Globus pallidus (tissue), 1 donor: ENCODE results near the gene ZNF691.
"Not testable (repeated sequence)": the region's sequence is repeated elsewhere in the genome, so short reads cannot be mapped to it uniquely, and the experiment has no call there.

Source experiments
- DNase-seq: peaks from one replicate; pipeline ENCODE4 v3.0.0-alpha.2; 2015; ENCODE audit warnings: low spot score

Gene ZNF691, protein sequence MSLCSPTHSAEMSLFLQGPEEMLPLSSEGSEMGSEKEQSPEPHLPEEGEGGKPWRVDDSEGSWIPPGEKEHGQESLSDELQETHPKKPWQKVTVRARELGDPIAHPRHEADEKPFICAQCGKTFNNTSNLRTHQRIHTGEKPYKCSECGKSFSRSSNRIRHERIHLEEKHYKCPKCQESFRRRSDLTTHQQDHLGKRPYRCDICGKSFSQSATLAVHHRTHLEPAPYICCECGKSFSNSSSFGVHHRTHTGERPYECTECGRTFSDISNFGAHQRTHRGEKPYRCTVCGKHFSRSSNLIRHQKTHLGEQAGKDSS

DNA sequence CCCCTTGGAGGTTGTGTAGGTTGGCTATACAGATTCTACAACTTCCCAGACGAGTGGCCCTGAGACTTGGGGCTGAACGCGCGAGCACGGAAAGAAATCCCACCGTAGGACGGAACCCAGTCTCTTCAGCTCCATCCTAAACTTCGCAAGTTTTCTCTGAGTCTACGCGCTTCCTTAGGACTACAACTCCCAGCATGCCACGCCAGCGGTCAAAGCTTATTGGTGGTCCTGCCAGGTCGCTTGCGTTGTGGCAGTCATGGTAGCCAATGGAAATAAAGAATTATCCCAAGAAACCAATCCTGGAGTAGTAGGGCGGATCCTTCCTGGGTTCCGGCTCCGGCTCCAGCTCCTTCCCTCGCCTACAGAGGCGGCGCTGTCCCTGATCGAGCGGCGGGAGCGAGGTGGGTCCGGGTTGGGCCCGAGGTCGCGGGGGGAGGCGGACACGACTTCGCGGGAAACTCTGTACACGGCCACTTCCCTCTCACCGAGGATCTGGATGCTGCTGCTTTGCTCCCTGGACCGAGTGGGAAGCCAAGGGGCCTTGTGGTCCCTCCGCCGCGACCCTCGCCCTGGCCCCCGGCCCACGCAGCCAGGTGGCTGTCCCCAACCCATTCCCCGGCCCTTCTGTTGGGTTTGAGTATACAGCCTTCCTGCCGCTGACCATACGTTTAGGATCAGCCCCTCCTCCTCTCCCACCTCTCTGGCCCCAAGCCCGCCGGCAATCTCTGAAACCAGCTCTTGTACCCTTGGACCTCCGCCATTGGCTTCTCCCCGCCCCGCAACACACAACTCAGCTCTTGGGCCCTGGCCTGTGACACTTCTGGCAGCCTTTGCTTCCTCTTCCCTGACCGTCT lies at the start of gene ZNF691:
ZNF691 (plus strand) TSS at position 357 of the 854 bp plus-strand sequence. CDS start 3,046 bp downstream, outside the sequence.
- DNase-seq: peak; percentile 98

DNA sequence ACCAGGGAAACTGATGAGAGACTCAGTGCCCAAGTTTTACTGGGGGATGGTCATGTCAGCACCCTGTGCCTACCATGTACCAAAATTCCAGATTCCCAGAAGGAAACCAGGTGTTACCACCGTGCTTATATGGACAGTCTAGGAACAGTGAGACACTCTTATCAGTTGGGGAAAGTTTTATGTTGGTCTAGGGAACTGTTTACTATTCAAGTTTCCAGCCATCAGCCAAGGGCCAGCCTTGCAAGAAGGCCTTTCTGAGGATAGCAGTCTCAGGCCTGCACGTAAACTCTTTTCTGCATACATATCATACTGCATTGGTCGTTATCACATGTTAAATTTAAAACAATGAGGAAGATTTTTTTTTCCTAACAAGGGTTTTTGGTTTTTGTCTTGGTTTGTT lies 49.0 kb upstream of the ZNF691 start:
- DNase-seq: no peak

DNA sequence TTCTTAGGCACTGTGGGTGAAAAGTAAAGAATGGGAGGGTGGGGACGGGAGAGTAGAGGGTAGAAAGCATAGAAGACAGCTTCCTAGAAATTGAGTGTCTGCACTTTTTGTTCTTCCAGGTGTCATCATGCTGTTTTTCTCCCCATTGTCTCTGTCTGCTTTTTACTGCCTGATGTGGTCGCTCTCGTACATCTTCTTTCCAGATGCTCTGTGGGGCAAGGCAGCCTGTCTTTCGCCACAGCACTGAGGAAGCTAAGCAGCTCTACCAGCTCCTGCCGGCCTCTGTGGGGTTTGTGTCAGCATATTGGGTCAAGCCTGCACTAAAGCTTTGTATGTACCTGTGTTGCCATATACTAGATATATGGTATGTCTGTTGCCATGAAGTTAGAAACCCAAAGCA lies 48.4 kb upstream of the ZNF691 start:
- DNase-seq: no peak

DNA sequence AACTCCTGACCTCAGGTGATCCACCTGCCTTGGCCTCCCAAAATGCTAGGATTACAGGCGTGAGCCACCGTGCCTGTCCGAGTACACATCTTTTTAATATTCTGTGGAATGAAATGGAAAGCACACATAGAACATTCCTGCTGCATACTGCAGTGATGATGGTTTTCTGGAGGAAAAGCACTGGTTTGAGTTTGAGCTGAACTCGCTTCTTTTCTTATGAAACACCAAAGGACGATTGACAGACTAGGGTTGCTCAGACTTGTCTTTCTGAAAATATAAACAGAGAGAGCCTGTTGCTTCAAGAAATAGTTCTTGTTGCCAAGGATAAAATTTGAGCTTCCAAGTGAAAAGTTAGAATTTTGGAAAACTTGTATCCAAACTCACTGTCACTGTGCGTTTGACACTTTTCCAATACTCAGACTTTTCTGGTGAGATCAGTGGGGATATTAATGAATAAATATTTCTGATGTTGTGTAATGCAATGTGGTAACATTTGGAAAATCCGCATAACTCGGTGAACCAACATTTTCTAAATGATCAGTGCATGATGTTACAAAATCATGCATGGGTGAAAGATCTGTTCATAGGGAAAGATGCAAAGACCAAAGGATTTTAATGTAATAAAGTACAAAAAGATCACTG lies 44.5 kb upstream of the ZNF691 start:
- DNase-seq: no peak

DNA sequence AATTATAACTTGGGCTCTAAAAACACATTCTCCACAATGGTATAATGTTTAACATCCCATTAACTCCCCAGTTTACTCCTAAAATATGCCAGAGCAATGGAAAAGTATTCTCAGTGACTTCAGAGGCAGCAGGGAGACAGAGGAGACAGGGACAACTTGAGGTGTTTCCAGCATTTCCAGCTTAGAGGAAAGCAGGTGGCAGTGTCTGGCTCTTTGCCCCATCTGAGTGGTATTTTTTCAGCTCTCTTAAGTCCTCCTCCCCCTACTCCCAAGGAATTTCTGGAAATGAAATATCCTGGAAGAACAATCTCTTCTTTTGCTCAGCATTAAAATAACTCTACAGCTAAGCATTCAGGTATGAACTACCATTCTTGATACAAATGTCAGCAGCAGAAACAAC lies 40.2 kb upstream of the ZNF691 start:
- DNase-seq: no peak

DNA sequence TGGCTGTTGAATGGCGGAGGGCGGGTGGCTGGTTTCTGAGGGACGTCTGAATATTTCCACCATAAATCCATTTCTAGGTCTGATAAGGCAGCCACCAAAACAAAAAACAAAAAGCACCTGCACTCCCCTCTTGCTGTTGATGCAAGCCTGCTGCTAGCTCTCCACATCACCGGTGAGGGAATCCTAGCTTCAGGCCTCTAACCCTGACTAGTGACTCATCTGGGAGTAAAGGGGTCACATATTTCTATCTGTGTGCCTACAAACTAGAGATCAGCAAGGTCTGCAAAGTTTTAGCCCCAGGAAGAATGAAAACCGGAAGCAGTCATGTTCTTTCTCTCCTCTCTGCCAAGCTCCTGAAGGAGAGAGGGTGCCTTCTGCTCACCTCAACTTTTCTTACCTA lies 39.8 kb upstream of the ZNF691 start:
- no peak for DNase-seq

DNA sequence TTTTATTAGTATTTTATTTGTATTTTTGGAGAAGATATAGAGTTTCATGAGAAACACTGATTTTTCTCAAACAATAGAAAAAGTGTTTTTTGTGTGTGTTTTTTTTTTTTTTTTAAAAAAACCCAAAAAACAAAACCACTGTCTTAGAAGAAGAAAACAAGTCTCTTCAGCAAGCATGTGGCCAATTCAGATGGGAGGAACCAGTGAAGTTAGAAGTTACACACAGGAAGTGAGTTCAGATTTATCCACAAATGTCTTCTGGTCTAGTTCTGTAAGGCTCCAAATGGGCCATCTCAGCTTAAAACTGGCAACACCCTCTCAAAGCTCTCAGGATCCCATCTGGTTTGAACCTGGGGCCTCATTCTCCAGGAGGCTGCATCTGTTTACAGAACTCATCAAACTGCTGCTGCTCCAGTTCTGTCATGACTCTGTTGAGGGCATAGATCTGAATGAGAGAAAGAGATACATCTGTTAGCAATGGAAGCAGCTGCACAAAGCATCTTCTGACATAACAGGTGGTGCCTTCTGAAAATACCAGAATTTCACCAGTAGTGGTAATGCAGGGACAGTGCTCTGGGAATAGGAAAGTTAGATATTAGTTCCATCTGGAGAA lies 39.3 kb upstream of the ZNF691 start:
- DNase-seq: no peak

DNA sequence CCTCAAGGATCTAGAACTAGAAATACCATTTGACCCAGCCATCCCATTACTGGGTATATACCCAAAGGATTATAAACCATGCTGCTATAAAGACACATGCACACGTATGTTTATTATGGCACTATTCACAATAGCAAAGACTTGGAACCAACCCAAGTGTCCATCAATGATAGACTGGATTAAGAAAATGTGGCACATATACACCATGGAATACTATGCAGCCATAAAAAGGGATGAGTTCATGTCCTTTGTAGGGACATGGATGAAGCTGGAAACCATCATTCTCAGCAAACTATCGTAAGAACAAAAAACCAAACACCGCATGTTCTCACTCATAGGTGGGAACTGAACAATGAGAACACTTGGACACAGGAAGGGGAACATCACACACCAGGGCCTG lies 31.6 kb upstream of the ZNF691 start:
- DNase-seq: not testable (repeated sequence)

DNA sequence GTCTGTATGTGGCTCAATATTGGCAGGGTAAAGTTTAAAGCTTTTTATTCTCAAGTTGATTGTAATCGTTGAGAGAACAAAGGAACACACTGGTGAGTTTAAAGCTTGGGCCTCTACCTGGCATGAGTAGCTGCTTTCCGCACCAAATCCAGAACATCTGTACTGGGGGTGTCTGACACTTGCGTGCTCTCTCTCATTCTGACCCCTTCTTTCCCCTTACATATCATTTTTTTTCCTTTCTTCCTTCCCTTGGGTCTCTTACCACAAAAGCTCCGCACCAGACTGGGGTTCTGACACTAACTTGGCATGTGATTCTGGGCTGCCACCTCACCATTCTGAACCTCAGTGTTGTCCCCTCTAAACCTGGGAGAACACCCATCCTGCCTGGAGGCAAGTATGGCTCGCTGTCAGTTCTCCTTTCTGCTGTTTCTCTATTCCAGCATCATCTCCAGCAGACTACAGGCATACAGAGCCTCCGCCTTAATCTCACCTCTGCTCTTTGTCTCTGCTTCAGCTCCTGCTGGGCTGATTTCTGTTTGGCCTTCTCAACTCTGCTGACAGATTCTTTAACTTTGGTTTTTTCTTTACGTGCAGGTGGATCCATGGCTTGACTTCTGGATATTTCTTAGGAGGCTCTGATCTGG lies 30.4 kb upstream of the ZNF691 start:
- DNase-seq: no peak

DNA sequence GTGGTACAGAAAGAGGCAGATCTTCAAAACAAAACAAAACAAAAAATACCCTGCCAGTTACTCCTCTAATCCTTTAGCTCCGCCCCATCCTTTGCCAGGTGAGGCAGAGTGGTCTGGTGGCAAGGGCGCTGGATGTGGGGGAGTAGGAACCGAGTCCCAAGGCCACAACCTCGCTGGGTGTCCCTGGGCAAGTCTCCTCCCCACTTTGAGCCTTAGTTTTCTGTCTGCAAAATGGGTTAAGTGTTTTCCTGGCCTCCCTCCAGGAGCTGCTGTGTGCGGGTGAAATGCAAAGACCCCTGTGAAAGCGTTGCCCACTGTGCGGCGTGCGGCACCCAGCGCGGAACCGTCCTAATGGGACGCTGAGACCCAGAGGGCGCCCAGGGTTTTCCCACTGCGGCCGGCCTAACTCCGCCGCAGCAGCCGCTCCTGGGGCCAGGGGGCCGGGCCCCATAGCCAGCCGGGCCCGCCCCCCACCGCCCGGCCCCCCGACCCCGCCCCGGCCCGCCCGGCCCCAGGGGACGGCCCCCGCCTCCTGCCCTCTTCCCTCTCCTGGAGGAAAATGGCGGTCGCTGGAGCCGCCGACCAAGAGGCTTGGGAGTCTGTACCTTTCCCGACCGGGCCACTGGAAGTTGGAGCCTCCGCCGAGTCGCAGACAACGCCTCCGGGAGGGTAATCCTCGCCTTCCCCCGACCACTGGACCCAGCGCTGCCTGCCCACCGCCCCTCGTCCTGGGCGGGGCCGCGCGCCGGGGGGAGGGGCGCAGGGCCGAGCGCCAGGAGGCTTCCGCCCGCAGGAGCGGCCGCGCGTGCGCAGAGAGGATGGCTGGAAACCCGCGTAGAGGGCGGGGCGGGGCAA lies 29.6 kb upstream of the ZNF691 start, which contains the start of the genes ERMAP and SVBP:
ERMAP (plus strand) TSS at position 538 of the 855 bp plus-strand sequence. CDS start 13,327 bp downstream, outside the sequence.
SVBP (minus strand) TSS at position 813 of the 855 bp plus-strand sequence. CDS start 853 bp downstream, outside the sequence.
- DNase-seq: peak; percentile 89

DNA sequence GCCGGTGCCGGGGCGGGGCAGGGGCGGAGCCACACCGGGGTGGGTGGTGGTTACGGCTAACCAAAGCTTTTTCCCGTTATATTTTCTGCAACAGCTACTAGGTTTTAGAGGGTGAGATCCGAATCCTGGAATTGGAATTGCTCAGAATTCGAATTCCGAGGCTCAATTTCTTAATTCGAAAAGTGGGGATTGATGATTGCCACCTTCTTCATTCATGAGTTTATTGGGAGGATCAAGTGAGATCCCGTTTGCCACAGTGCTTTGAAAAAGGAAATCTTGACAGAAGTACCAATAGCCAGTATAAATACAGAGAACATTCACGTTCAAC lies 29.0 kb upstream of the ZNF691 start:
- no peak for DNase-seq

DNA sequence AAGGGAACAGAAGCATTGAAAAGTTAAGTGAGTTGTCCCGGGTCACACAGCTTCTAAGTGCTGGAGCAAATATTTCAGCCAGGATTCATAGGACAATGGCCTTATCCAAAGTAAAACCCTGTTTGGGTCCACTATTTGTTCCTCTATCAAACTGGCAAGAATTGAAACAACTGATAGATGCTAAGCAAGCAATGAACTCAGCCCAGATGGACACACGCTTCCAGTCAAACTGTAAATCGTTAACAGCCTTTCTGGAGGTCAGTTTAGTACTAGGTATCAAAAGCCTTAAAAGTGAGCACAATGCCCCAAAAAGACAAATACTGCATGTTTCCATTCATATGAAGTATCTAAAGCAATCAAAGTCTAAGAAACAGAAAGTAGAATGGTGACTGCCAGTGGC lies 28.4 kb upstream of the ZNF691 start:
- DNase-seq: no peak

DNA sequence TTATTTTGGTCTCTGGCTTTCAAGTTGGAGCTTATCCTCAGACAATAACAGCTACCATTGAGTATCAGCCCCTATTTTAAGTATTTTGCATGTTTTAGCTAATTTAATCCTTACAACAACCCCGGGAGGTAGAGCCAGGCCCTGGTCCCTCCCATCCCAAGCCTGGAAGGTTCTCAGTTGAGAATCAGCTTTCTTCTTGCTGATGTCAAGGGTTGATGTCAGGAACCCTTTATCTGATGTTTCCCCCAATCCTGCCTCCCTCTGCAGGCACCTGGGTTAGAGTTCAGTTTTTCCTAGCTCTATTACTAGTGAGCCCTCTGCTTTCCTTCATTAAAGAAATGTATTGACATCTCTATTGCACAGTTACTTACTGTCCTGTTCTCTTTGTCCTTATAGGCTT lies 25.6 kb upstream of the ZNF691 start:
- no peak for DNase-seq

DNA sequence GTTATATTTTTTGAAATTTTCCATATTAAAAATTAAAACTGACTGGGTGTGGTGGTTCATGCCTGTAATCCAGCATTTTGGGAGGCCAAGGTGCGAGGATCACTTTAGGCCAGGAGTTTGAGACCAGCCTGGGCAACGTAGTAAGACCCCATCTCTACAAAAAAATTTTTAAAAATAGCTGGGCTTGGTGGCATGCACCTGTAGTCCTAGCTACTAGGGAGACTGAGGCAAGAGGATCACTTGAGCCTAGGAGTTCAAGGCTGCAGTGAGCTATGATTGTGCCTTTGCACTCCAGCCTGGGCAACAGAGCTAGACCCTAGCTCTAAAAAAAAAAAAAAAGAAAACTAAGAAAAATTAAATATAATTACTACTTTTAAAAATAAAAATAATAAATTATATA lies 24.7 kb upstream of the ZNF691 start:
- DNase-seq: no peak

DNA sequence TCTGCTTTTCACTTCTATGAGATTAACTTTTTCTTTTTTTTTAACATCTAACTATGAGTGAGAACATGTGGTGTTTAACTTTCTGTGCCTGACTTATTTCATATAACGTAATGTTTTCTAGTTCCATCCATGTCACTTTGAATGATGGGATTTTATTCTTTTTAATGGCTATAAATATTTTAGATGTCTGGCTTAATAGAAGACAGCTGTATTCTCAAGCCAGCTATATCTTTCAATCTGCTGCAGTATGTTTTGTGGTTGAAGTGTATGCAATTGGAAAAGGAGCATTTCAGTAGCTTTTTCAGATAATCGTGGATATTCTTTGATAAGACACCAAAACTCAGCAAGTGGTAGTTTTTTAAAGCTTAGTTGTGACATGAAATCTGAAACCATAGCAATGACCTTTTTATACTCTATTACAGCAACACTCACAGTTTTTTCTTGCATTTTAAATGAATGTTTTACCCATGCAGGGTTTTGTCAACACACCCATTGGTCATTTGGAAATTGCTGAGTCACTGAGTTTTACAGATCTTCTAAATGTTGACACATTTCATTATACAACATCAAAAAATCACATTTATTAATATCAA lies 23.5 kb upstream of the ZNF691 start:
- DNase-seq: no peak

DNA sequence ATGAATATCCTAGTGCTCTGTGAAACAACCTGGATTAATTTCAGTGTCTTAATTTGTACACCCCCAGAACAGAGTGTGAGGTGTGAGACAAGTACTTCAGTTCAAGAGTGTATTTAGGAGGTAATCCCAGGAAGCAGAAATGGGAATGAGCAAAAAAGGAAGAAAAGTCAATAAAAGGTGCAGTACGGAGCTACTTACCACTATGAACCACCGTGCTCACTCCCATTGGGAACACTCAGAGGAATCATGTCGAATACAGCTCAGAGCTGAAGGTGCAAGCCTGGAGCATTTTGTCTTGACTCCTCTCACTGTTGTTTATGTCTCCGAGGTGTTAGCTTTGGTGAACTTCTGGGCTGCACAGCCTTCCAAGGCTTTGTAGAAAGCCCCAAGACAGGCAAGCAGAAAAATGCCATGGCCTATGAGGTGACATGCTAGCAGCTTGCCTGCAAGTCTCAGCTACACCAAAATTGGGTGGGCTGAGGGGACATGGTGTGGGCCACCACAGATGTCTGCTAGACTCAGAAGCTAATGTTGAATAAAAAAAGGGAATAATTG lies 21.9 kb upstream of the ZNF691 start:
- no peak for DNase-seq

DNA sequence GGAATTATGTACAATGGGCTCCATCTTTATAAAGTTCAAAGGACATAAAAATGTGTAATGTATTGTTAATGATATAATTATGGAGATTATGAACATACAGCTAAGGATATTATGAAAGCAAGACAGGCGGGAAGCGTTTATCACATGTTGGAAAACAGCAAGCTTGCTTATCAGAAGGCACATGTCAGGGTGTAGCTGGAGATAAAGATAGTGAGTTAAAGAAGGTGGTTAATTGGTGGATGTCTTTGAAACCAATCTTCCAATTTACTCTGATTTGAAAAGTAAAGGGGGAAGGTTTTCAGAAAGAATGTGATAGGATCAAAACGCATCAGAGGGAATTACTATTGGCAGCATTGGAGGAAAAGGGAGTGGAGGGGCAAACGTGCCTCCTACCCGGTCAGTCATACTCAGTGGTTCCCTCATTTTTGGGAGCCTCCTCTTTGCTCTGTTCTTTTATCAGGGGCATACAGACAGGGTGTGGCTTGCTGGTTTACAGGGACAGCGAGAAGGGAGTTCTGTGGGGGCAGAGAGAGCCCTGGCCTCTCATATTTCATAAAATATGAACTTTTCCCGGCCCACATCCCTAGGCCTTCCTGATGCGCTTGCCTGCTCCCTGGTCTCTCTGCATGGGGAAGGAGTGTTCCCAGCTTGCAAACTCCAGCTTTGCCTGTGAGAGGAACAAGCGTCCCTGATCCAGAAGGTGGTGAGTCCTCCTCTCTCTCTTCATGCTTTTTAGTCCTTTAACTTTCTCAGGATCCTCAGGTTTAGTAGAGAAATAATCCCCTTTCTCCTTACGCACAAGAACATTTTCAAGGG lies 21.2 kb upstream of the ZNF691 start:
- no peak for DNase-seq

DNA sequence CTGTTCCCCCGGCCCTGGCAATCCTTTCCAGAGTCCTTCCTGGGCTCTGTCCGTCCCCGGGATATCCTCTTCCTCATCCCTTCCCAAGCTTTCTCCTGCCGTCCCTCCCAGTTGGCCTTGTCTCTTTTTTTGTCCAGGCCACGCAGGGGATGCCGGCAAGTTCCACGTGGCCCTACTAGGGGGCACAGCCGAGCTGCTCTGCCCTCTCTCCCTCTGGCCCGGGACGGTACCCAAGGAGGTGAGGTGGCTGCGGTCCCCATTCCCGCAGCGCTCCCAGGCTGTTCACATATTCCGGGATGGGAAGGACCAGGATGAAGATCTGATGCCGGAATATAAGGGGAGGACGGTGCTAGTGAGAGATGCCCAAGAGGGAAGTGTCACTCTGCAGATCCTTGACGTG lies 15.8 kb upstream of the ZNF691 start:
- DNase-seq: no peak

DNA sequence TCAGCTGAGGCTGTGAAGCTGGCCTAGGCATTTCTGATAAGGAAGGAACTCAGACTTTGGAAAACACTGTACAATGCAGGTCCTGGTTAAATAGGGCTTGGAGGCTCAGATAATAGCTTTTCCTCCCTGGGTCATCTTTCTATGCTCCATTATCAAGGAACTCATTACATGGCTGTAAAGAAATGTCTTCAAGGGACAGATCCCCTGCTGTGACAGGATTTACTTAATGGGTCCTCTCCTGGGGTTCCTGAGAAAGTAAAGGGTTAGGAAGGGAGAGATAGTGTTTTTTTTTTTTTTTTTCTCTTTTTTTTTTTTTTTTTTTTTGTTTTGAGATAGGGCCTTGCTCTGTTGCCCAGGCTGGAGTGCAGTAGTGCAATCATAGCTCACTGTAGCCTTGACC lies 15.1 kb upstream of the ZNF691 start:
- no peak for DNase-seq
